OCI-LY3 (cell line): ENCODE measurements around the gene OMA1.

Experiments used
- H2AFZ ChIP-seq: fragments of 200-600, 300-600 bp; shearing (Covaris generic); 2 replicates; pipeline ENCODE4 v1.6.0; 2014; ENCODE audit warnings: antibody characterized with exemption, low read depth, low read length
- H3K27ac ChIP-seq: fragments of 200-600, 300-600 bp; sonication (generic); 2 replicates; pipeline ENCODE4 v1.5.1; 2014; ENCODE audit warnings: mild to moderate bottlenecking, low read length, moderate library complexity, mixed read lengths
- H3K27me3 ChIP-seq: fragments of 200-600, 300-600 bp; sonication (generic); 2 replicates; pipeline ENCODE4 v1.6.1; 2014; ENCODE audit warnings: low read depth, low read length, mixed read lengths
- H3K36me3 ChIP-seq: fragments of 200-600, 300-600 bp; sonication (generic); replicated peaks from 2 replicates; pipeline ENCODE3; 2014; ENCODE audit warnings: low read depth, low read length, mixed read lengths
- H3K4me1 ChIP-seq: fragments of 300-600, 200-600 bp; sonication (generic); 2 replicates; pipeline ENCODE4 v1.6.1; 2014; ENCODE audit warnings: low read length, mixed read lengths
- H3K4me2 ChIP-seq: fragments of 200-600, 300-600 bp; sonication (generic); 2 replicates; pipeline ENCODE4 v1.6.1; 2014; ENCODE audit warnings: low read length, mixed read lengths
- H3K4me3 ChIP-seq: fragments of 300-600, 200-600 bp; sonication (generic); 2 replicates; pipeline ENCODE4 v1.5.1; 2014; ENCODE audit warnings: antibody characterized with exemption, mild to moderate bottlenecking, low read length, moderate library complexity
- H3K79me2 ChIP-seq: fragments of 300-600, 200-600 bp; shearing (Covaris generic); 2 replicates; pipeline ENCODE4 v1.6.1; 2014; ENCODE audit warnings: mild to moderate bottlenecking, low read length, mixed read lengths
- H3K9ac ChIP-seq: fragments of 300-600, 200-600 bp; shearing (Covaris generic); 2 replicates; pipeline ENCODE4 v1.6.0; 2014; ENCODE audit warnings: mild to moderate bottlenecking, low read length, moderate library complexity
- H3K9me3 ChIP-seq: fragments of 200-600, 300-600 bp; shearing (Covaris generic); 2 replicates; pipeline ENCODE4 v1.6.1; 2014; ENCODE audit warnings: low read length, mixed read lengths; ENCODE audit not compliant: insufficient read depth
- H4K20me1 ChIP-seq: fragments of 200-600, 300-600 bp; sonication (generic); 2 replicates; pipeline ENCODE4 v1.6.1; 2016; ENCODE audit warnings: low read length, mixed read lengths; ENCODE audit not compliant: insufficient read depth
- CTCF ChIP-seq: fragments of 200-600, 300-600 bp; sonication (generic); IDR thresholded peaks from 2 replicates; pipeline ENCODE4 v1.5.1; 2014; ENCODE audit warnings: antibody characterized with exemption, low read length, low read depth
- EZH2phosphoT487 ChIP-seq: fragments of 200-600 bp; shearing (Covaris generic); IDR thresholded peaks from 2 replicates; pipeline ENCODE4 v1.6.1; 2018; ENCODE audit warnings: antibody characterized with exemption, mixed run types, low read depth

Gene OMA1

GRCh38 chr1:58446368-58446767, 100.2 kb downstream of the OMA1 start:
- Histone ChIP-seq H3K4me3 (no peak overlapping the region), H4K20me1 (no peaks in the 10 kb centered on the region), H3K4me1 (no peaks in the 10 kb centered on the region), H3K4me2 (no peak overlapping the region), H3K36me3 (no peaks in the 10 kb centered on the region), H3K79me2 (no peaks in the 10 kb centered on the region), H3K27ac (no peak overlapping the region), H3K9me3 (no peaks in the 10 kb centered on the region), H3K27me3 (no peaks in the 10 kb centered on the region), H2AFZ (no peak overlapping the region), H3K9ac (no peak overlapping the region)
- TF ChIP-seq CTCF, result no peak
- no peak for TF ChIP-seq EZH2phosphoT487

DNA sequence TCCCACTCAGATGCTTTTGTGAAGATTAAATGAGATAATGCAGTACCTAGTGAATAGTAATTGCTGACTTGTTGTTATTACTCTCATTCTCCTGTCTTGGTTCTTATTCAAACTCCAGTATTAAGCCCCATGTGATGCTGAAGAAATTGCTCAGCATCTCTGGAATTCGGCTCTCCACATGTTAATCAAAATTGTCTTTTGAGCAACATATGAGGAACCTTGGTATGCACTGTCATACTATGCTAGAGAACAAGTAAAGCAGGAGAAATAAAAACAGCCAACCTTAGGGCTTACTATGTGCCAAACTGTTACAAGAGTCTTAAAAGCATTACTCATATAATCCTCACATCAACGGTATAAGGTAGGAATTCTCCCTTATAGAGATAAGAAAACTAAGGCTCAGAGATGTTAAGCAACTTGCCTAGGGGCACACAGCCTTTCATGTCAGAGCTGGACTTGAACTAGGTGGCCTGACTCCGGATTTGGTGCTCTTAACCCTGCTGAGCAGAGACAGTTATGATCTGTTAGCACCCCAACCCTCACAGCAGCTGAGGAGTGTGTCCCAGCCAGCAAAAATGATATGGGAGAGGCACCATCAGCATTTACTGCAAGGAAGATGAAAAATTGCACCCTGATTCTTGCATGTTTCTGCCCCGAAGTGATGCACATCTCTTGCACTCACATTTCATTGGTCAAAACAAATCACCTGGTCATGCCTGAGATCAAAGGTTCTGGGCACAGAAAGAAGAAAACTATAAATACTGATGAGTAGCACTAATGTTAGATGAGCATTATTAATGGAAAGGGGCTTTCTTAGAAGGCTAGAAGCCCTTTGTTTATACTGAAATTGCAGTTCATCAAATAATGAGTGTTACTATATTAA, 102.3 kb downstream of the OMA1 start:
- Histone ChIP-seq H3K36me3 (no peaks in the 10 kb centered on the region), H3K9me3 (no peaks in the 10 kb centered on the region), H3K9ac (no peak overlapping the region), H3K27ac (no peak overlapping the region), H3K79me2 (no peaks in the 10 kb centered on the region), H3K4me2 (no peak overlapping the region), H3K4me3 (no peak overlapping the region), H2AFZ (no peak overlapping the region), H3K4me1 (no peaks in the 10 kb centered on the region), H4K20me1 (no peaks in the 10 kb centered on the region), H3K27me3 (no peaks in the 10 kb centered on the region)
- TF ChIP-seq CTCF (no peak), EZH2phosphoT487 (no peak)

- no peaks in the 10 kb centered on the region for H3K9me3 ChIP-seq
- H2AFZ ChIP-seq, result no peak overlapping the region
- H3K79me2 ChIP-seq, result no peaks in the 10 kb centered on the region
- H3K4me1 ChIP-seq, result no peaks in the 10 kb centered on the region
- H3K27ac ChIP-seq, result no peak overlapping the region
- H3K4me2 ChIP-seq, result no peak overlapping the region
- H3K4me3 ChIP-seq, result no peak overlapping the region
- H3K9ac ChIP-seq, result no peak overlapping the region
- TF ChIP-seq EZH2phosphoT487, result no peak
- TF ChIP-seq CTCF, result no peak
- no peaks in the 10 kb centered on the region for H4K20me1 ChIP-seq
- no peaks in the 10 kb centered on the region for H3K36me3 ChIP-seq
- H3K27me3 ChIP-seq, result no peaks in the 10 kb centered on the region
Measured at GRCh38 chr1:58442114-58442513, 104.4 kb downstream of the OMA1 start.

DNA sequence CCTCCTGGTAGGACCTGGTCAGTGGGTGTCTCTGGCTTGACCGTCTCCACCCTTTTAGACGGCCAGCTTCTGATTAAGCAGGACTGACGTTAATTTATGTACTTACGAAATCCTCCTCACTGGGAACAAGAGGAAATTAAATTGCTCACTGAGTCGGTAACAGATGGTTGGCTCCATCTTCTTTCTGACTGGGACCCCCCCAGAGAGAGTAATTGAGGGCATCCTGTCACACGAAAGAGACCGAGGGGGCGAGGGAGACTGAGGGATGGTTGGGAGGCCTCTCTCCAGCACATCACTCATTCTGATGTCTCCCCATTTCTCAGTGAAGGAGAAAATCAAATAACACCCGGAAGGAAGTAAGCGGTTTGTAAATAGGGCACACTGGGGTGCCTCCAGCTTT, 104.8 kb downstream of the OMA1 start:
- Histone ChIP-seq H3K4me2 (no peak overlapping the region), H3K27ac (no peak overlapping the region), H3K9ac (no peak overlapping the region), H3K79me2 (no peaks in the 10 kb centered on the region), H3K9me3 (no peaks in the 10 kb centered on the region), H4K20me1 (no peaks in the 10 kb centered on the region), H3K4me3 (no peak overlapping the region), H3K27me3 (no peaks in the 10 kb centered on the region), H3K4me1 (no peaks in the 10 kb centered on the region), H3K36me3 (no peaks in the 10 kb centered on the region), H2AFZ (no peak overlapping the region)
- TF ChIP-seq EZH2phosphoT487 (no peak), CTCF (no peak)
